Testis (tissue), 2 donors: ENCODE results near the gene NIPBL.

Experiments
- CTCF ChIP-seq, 3 experiments: fragments of 450-650 bp in 2 of 3; fragments of 200-600 bp in 1 of 3; sonication (generic) in 1 of 3; IDR thresholded peaks; one replicate each; pipeline ENCODE4 v1.5.1; 2016 to 2019; ENCODE audit warnings: antibody characterized with exemption in 3 of 3, mild to moderate bottlenecking in 2 of 3, moderate library complexity in 1 of 3
- POLR2A ChIP-seq: fragments of 450-650 bp; IDR thresholded peaks from one replicate; pipeline ENCODE4 v1.6.1; 2017; ENCODE audit warnings: antibody characterized with exemption, mild to moderate bottlenecking, moderate library complexity

GRCh38 chr5:36932056-36932455, 55.5 kb downstream of the NIPBL start:
- TF ChIP-seq CTCF (IDR thresholded peaks at IDR 0.05) = no peak
- no peak for TF ChIP-seq POLR2A
